ENCODE data around the gene RABGAP1L. TPM values are rescaled to one million over a fixed set of nuclear protein-coding genes. Genes with fewer than 3 reads are reported as not detected.

RABGAP1L gene
- total and polyA plus RNA-seq, 2 of the 8 experiments (the other 6 are each of a cell fraction or from before 2014, with no cell fraction given) = 33.3 to 156 TPM

GRCh38 chr1:175036476-175036875 lies 877.2 kb downstream of the RABGAP1L start:
- Histone ChIP-seq H3K4me3 (ENCODE audit: extremely low read depth in 1 of 4, insufficient read depth in 2 of 4, low read depth in 3 of 4, low read length in 4 of 4) (no peak overlapping the region), H2AFZ (ENCODE audit: low read length) (no peak overlapping the region), H3K36me3 (ENCODE audit: control insufficient read depth in 2 of 4, insufficient read depth in 4 of 4, low read length in 3 of 4) (no peaks in the 10 kb centered on the region), H2BK15ac (ENCODE audit: low read length) (no peak overlapping the region), H2BK20ac (ENCODE audit: low read length) (no peak overlapping the region), H3K79me1 (ENCODE audit: low read depth, low read length) (no peaks in the 10 kb centered on the region), H3K9ac (replicated peaks in 1 of 4; ENCODE audit: extremely low read depth in 1 of 4, low read depth in 3 of 4, low read length in 3 of 4) (no peak overlapping the region), H4K91ac (replicated peaks; ENCODE audit: insufficient read length, low read length) (no peak overlapping the region), H3K4ac (replicated peaks; ENCODE audit: insufficient read length, low read depth, low read length) (no peak overlapping the region), H3K4me2 (ENCODE audit: insufficient read depth in 1 of 2, low read depth in 2 of 2, low read length in 2 of 2) (peak overlapping the region in 1 of 2 experiments; percentile 16; a peak in 2 of 4 replicates), H2BK120ac (replicated peaks; ENCODE audit: low read depth, low read length) (no peak overlapping the region), H4K20me1 (replicated peaks in 1 of 2; ENCODE audit: control insufficient read depth in 1 of 2, insufficient read depth in 2 of 2, low read length in 2 of 2) (no peaks in the 10 kb centered on the region), H4K8ac (ENCODE audit: extremely low read depth, insufficient read depth, low read length) (no peak overlapping the region), H3K56ac (replicated peaks; ENCODE audit: insufficient read length, low read depth, low read length) (no peak overlapping the region), H3K27me3 (replicated peaks in 1 of 4; ENCODE audit: control insufficient read depth in 3 of 4, extremely low read depth in 1 of 4, insufficient read depth in 3 of 4, low read length in 3 of 4) (no peaks in the 10 kb centered on the region; a peak in 1 of 7 replicates), H3K79me2 (ENCODE audit: control insufficient read depth in 1 of 2, insufficient read depth in 2 of 2, low read length in 2 of 2) (no peaks in the 10 kb centered on the region), H2AK5ac (ENCODE audit: low read depth, low read length) (no peak overlapping the region), H3K23ac (ENCODE audit: insufficient read length) (no peak overlapping the region), H2BK12ac (ENCODE audit: low read depth, low read length) (no peak overlapping the region), H3K9me3 (ENCODE audit: insufficient read depth in 2 of 2, low read depth in 1 of 2, low read length in 1 of 2) (no peaks in the 10 kb centered on the region), H3K4me1 (replicated peaks in 1 of 4; ENCODE audit: control insufficient read depth in 3 of 4, insufficient read depth in 4 of 4, low read length in 3 of 4) (peaks cover 0 to 6% (median 2%) of the 10 kb centered on the region in 4 experiments; a peak in 3 of 7 replicates), H2BK5ac (ENCODE audit: low read depth, low read length) (no peak overlapping the region), H3K23me2 (ENCODE audit: low read depth, low read length) (no peaks in the 10 kb centered on the region), H4K5ac (ENCODE audit: insufficient read length, low read depth, low read length) (no peak overlapping the region), H3K14ac (ENCODE audit: insufficient read length) (no peak overlapping the region), H3K27ac (ENCODE audit: low read depth, low read length) (no peak overlapping the region), H3K18ac (ENCODE audit: extremely low read depth, low read length) (no peak overlapping the region)
- POLR2A ChIA-PET (ENCODE audit: partially characterized antibody) = no interaction called here
- CTCF ChIA-PET (ENCODE audit: partially characterized antibody) = interaction anchor here (0.7 to 1.9 kb wide), 7 partner anchors 8 to 118 kb away, joined by 3 to 9 read pairs (median 3); no protein-coding TSS in a partner anchor
- WGBS, 2 experiments (ENCODE audit: extremely low coverage in 1 of 2, insufficient coverage in 1 of 2, insufficient read length in 1 of 2, insufficient replicate concordance in 2 of 2, low coverage in 1 of 2, low lambda C conversion rate in 2 of 2, missing lambda C conversion rate in 1 of 2) = 67% methylated on average over 3 of the region's 3 CpGs; no CpG with 5 or more reads in 1 of the 2 experiments
- 0 out of 4 replicates have a peak, but pooled peaks of 1 of the 2 experiments have one; percentile 16 for TF ChIP-seq HDAC2 (IDR thresholded peaks at IDR 0.05; ENCODE audit: borderline replicate concordance in 1 of 2, low read depth in 2 of 2, low read length in 2 of 2)
- no peak for TF ChIP-seq RNF2 (IDR thresholded peaks at IDR 0.05; ENCODE audit: borderline replicate concordance, low read depth, low read length, missing control alignments, poor library complexity, severe bottlenecking)
- DNase-seq (ENCODE audit: low read depth in 1 of 2, low spot score in 2 of 2) = no peak
- FAIRE-seq = no peak

Measured in H1 (cell line).